Omental fat pad (tissue), 4 donors: Measurements from ENCODE around the gene BTG4. TPM values are rescaled to one million over a fixed set of nuclear protein-coding genes. Genes with fewer than 3 reads are reported as not detected.
A peak's percentile ranks its signal among the peaks of the same experiment; 100 is the strongest.

Experiments used
- ATAC-seq: fragments of 150-250 bp; one replicate; pipeline ENCODE4 v1.9.1; 2016; ENCODE audit warnings: mild to moderate bottlenecking, moderate library complexity; ENCODE audit not compliant: low FRiP score
- DNase-seq: peaks from one replicate; pipeline ENCODE4 v3.0.0-alpha.2; 2019; ENCODE audit warnings: low spot score
- CTCF ChIP-seq, 3 donors: fragments of 450-650 bp; IDR thresholded peaks; one replicate each; pipeline ENCODE4 v1.5.1; 2016 to 2017; ENCODE audit warnings: antibody characterized with exemption in 3 of 3, mild to moderate bottlenecking in 3 of 3, moderate library complexity in 2 of 3
- total RNA-seq, 4 donors: library from RNA; depleted of rRNA; stranded (reverse); fragments of >200 nt; gene quantifications; one replicate each; pipeline ENCODE4 v1.1.0, GENCODE V29; 2016

Gene BTG4
- total RNA-seq, 4 donors from 2014 or later = not detected

GRCh38 chr11:111518668-111519067, 6.5 kb upstream of the BTG4 start:
- DNase-seq (no peak), ATAC-seq (no peak)
- TF ChIP-seq CTCF (IDR thresholded peaks at IDR 0.05) = no peak

GRCh38 chr11:111515591-111515990, 3.4 kb upstream of the BTG4 start:
- DNase-seq (no peak), ATAC-seq (no peak)
- no peak for TF ChIP-seq CTCF (IDR thresholded peaks at IDR 0.05)

- TF ChIP-seq CTCF (IDR thresholded peaks at IDR 0.05) = no peak
- DNase-seq (no peak), ATAC-seq (no peak)
These were observed 2.2 kb upstream of the BTG4 start, which contains the start of gene HOATZ for GRCh38 chr11:111514216-111515031. Gene HOATZ (plus strand): TSS chr11:111514778. CDS start chr11:111514785, 7 bp downstream.

- no peak for TF ChIP-seq CTCF (IDR thresholded peaks at IDR 0.05)
- DNase-seq (no peak), ATAC-seq (peak; percentile 64)
These were observed 1.0 kb upstream of the BTG4 start for GRCh38 chr11:111513240-111513605.

GRCh38 chr11:111510311-111510710, 1.9 kb downstream of the BTG4 start:
- TF ChIP-seq CTCF (IDR thresholded peaks at IDR 0.05) = no peak
- DNase-seq (no peak), ATAC-seq (no peak)

GRCh38 chr11:111502611-111503010, 9.6 kb downstream of the BTG4 start:
- ATAC-seq (no peak), DNase-seq (no peak)
- TF ChIP-seq CTCF (IDR thresholded peaks at IDR 0.05) = no peak

- TF ChIP-seq CTCF (IDR thresholded peaks at IDR 0.05) = no peak
- ATAC-seq (no peak), DNase-seq (no peak)
These were observed 11.7 kb downstream of the BTG4 start for GRCh38 chr11:111500481-111500880.
